K562 (cell line): ENCODE measurements around the gene FOSL1.

ENCODE experiments used
- CHCHD3 ChIP-seq: fragments of 250-450 bp; sonication (Bioruptor Pico); IDR thresholded peaks from 2 replicates; pipeline ENCODE4 v2.1.2; 2022; ENCODE audit warnings: mild to moderate bottlenecking
- DNMT1 ChIP-seq: fragments of 450-650 bp; IDR thresholded peaks from 2 replicates; pipeline ENCODE4 v1.6.1; 2016; ENCODE audit warnings: antibody characterized with exemption, mild to moderate bottlenecking
- FOXP1 ChIP-seq: sonication (generic); formaldehyde crosslinking; IDR thresholded peaks from 2 replicates; pipeline ENCODE4 v1.8.0; 2022; ENCODE audit warnings: mild to moderate bottlenecking, missing genetic modification reagents
- POLR2A ChIP-seq: fragments of 450-650 bp; conservative IDR thresholded peaks from 2 replicates; pipeline ENCODE4 v1.6.1; 2016
- POLR2AphosphoS5 ChIP-seq: IDR thresholded peaks from 2 replicates; pipeline ENCODE4 v1.6.1; 2011; ENCODE audit warnings: mild to moderate bottlenecking, low read depth, low read length, moderate library complexity; ENCODE audit not compliant: control insufficient read depth, insufficient read depth
- ZNF134 ChIP-seq: fragments of 250-450 bp; sonication (Bioruptor Pico); conservative IDR thresholded peaks from 2 replicates; pipeline ENCODE4 v1.4.0; 2020
- TF ChIP-seq, protein P1 (sequence below), 2 experiments: fragments of 450-650 bp; formaldehyde crosslinking in 1 of 2; IDR thresholded peaks; 2 replicates each; pipeline versions ENCODE4 v1.4.0 to v1.6.1; 2014 to 2020; ENCODE audit warnings: mild to moderate bottlenecking in 2 of 2, borderline replicate concordance in 1 of 2, low read depth in 1 of 2
- TF ChIP-seq, protein P2 (sequence below): fragments of 450-650 bp; IDR thresholded peaks from 2 replicates; pipeline ENCODE4 v1.6.1; 2018; ENCODE audit warnings: mild to moderate bottlenecking, low read depth; ENCODE audit not compliant: partially characterized antibody

DNA sequence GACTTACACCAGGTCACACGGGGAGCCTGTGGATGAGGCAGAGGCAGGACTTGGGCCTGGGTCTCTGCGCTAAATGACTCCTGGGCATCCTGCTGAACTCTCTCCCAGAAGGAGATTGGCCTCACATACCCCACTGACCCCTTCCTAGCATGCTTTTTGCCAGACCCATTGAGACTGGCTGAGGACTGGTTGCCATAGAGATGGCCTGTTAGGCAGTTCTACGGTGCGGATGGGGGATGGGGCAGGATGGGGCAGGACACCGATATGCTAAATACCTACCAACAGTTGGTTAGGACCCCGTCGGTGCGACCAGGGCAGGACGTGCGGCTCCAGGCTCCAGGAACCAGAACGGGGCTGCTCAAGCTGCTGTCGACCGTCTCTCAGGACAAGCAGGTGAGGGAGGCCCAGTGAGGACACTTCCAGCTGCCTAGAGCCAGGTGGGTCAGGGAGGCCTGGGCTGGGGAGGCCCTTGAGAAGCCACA, 45.3 kb upstream of the FOSL1 start, which contains the start of gene TSGA10IP:
- no peak for TF ChIP-seq POLR2AphosphoS5
- no peak for TF ChIP-seq FOXP1
- TF ChIP-seq, protein P1, sequence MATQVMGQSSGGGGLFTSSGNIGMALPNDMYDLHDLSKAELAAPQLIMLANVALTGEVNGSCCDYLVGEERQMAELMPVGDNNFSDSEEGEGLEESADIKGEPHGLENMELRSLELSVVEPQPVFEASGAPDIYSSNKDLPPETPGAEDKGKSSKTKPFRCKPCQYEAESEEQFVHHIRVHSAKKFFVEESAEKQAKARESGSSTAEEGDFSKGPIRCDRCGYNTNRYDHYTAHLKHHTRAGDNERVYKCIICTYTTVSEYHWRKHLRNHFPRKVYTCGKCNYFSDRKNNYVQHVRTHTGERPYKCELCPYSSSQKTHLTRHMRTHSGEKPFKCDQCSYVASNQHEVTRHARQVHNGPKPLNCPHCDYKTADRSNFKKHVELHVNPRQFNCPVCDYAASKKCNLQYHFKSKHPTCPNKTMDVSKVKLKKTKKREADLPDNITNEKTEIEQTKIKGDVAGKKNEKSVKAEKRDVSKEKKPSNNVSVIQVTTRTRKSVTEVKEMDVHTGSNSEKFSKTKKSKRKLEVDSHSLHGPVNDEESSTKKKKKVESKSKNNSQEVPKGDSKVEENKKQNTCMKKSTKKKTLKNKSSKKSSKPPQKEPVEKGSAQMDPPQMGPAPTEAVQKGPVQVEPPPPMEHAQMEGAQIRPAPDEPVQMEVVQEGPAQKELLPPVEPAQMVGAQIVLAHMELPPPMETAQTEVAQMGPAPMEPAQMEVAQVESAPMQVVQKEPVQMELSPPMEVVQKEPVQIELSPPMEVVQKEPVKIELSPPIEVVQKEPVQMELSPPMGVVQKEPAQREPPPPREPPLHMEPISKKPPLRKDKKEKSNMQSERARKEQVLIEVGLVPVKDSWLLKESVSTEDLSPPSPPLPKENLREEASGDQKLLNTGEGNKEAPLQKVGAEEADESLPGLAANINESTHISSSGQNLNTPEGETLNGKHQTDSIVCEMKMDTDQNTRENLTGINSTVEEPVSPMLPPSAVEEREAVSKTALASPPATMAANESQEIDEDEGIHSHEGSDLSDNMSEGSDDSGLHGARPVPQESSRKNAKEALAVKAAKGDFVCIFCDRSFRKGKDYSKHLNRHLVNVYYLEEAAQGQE (IDR thresholded peaks at IDR 0.05; ENCODE audit: borderline replicate concordance): no peak
- TF ChIP-seq, protein P1 (CRISPR knock-in tag; IDR thresholded peaks at IDR 0.05; ENCODE audit: low read depth): no peak
- no peak for TF ChIP-seq POLR2A
- no peak for TF ChIP-seq DNMT1
- TF ChIP-seq, protein P2, sequence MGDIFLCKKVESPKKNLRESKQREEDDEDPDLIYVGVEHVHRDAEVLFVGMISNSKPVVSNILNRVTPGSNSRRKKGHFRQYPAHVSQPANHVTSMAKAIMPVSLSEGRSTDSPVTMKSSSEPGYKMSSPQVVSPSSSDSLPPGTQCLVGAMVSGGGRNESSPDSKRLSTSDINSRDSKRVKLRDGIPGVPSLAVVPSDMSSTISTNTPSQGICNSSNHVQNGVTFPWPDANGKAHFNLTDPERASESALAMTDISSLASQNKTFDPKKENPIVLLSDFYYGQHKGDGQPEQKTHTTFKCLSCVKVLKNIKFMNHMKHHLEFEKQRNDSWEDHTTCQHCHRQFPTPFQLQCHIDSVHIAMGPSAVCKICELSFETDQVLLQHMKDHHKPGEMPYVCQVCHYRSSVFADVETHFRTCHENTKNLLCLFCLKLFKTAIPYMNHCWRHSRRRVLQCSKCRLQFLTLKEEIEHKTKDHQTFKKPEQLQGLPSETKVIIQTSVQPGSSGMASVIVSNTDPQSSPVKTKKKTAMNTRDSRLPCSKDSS: no peak
- TF ChIP-seq ZNF134 (CRISPR knock-in tag): no peak
- TF ChIP-seq CHCHD3 (CRISPR knock-in tag): no peak
